NOMO-1 treated with DMSO at 0.1 percent for 48 hours (cell line): ENCODE data around the gene UBE2Z.

ENCODE experiments used
- DNase-seq: peaks from one replicate; lab custom pipeline; 2025; ENCODE audit not compliant: unreplicated experiment; lab: John Stamatoyannopoulos, UW

Gene UBE2Z

DNA sequence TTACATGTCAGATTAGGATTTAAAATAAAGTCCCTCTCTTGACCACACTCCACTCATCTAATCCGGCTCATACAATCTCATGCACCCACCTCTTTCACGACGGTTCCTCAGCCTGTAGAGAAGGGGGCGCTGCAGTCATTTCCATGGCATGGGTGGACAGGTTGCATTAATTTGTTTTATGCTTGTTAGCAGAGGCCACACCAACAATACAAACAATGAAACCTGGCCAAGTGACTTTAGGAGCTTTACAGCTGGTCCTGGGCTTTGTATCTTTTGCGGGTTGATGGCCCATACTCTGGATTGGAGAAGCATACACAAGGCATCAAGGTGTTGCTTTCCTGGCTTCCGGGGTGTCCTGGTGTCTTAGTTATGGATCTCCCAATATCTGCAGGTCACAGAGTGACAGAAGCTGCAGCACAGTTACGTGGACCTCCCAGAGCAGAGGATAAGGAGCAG, 46.1 kb downstream of the UBE2Z start:
- no peak for DNase-seq

DNA sequence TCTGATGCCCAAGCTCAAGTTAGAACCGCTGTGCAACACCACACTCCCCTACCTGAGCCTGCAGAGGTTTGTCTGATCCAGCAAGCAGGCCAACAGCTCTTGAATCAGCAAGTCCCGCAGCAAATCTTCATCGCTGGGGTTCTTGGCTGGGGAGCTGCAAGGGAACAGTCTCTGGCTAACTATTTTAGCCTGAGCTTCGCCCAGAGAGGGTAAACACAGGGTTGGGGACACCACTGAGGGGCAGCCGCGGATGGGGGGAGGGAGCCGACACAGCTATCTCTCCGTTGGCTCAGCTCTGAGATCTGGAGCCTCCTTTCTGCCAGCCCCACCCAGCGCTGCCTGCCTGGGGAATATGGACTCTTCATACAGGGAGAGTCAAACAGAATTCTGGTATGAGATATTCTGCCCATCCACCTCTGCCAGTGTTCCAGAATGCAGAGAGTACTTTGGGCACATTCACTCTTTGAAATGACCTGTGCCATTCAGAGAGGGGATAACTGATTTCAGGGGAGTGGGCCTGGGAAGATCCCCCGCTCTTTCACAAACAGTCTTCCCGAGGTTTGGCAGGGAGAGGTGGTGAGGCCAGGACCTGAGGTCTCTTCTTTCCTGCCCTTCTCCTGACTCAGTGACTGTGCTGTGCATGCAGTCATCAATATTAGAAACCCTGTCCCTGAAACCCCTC, 52.8 kb downstream of the UBE2Z start:
- DNase-seq, result no peak

DNA sequence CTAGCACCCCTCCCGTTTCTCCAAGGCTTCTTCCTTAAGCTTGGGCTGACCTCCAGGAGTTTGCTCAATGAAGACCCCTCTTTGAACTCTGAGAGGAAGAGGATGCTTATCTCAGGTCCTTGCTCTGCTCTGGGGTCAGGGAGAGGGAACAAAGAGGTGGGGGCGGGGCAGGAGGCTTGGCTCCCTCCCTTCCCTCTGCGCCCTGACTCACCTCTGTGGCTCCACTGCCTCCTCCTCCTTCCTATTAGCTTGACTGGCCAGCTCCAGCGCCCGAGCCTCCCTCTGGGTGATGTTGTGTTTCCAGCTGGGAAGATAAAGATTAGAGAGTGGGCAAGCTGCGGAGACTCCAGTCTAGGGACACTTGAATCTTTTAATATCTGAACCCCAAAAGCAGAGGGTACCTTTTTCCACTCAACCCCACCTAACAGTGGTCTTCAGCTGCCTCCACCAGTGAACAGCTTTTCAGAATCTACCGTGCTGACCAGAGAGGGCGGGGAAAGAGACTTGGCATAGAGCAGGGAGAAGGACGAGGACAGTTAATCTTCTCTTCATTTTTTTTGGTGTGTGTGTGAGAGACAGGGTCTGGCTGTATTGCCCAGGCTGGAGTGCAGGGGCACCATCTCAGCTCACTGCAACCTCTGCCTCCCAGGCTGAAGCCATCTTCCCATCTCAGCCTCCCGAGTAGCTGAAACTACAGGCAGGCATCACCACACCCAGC, 53.5 kb downstream of the UBE2Z start:
- no peak for DNase-seq

DNA sequence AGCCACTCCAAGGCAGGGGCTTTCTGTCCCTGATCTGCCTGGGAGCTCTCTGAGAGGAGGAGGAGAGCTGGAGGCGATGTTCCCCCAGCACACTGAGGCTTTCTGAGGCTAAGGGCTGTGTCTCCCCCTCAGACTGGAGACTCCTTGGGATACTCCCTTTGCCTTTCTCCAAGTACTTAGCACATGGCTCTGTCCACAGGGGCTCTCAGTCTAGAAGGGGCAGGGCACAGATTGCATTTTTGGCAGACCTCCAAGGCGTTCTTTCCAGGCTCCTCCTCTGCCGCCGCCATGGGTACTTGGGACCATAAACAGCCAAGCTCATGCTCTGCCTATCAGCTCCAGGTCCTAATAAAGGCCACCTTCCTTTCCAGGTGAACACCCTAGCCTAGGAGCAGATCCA, 62.0 kb downstream of the UBE2Z start:
- no peak for DNase-seq

DNA sequence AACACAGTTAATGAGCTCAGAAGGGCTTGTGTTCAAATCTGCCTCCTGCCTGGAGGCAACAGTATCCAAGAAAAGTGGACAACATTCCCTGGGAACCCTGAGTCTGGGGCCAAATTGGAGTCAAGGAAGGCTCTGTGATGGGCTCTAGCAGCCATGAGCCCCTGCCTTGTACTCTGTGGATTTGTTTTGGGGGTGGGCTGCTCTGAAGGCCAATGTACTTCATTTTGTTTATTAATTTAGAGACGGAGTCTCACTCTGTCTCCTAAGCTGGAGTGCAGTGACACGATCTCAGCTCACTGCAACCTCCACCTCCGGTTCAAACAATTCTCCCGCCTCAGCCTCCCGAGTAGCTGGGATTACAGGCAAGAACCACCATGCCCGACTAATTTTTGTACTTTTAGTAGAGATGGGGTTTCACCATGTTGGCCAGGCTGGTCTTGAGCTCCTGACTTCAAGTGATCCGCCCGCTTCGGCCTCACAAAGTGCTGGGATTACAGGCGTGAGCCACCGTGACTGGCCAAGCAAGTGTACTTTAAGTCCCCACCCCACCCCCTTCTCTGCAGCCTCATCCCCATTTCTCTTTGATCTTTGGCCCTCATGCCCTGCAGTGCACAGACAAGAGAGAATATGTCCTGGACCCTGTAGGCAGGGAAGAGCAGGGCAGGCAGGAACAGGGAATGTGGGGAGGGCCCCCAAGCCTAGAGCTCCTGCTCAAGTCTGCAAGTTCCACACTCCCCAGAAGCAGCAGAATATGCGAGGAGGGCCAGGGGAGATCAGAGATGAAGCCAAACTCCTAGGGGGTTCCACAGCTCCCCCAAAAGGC, 62.9 kb downstream of the UBE2Z start:
- no peak for DNase-seq

DNA sequence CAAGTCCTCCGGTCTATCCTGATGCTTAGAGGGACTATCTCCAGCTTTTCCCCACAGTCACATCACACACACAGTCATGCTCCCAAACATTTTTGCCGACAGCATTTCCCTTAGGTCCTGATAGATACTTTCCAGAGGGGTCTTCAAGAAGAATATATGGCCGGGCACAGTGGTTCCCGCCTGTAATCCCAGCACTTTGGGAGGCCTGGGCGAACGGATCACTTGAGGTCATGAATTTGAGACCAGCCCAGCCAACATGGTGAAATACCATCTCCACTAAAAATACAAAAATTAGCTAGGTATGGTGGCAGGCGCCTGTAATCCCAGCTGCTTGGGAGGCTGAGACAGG, 64.5 kb downstream of the UBE2Z start:
- DNase-seq, result no peak

DNA sequence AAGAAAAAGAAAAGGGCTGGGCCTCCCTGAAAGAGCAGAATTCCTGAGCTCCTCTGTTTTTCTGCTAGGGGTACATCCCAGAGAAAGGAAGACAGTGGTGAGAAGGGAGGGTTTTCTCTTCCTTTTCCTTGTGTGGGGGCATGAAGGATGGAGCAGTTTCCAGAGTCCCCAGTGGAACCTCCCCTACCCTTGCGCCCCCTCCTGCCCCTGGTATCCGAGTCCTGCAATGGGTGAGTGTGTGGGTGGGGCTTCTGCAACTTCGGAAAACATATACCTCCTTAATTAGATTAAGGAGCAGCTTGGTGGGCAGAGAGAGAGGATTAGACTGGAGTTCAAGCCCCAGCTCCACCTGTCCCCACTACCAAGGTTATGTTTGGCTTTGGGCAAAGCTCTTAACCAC, 65.6 kb downstream of the UBE2Z start:
- DNase-seq, result no peak
